Tibial nerve (tissue), 4 donors: ENCODE data around the gene MOB2.

ENCODE experiments used
- EP300 ChIP-seq, 2 donors: sonication (generic); formaldehyde crosslinking; IDR thresholded peaks; one replicate each; pipeline ENCODE4 v1.6.1; 2017; ENCODE audit warnings: antibody characterized with exemption in 2 of 2, mild to moderate bottlenecking in 1 of 2
- POLR2A ChIP-seq, 2 donors: fragments of 450-650 bp; IDR thresholded peaks; one replicate each; pipeline ENCODE4 v1.6.1; 2017; ENCODE audit warnings: antibody characterized with exemption in 2 of 2, mild to moderate bottlenecking in 2 of 2, moderate library complexity in 2 of 2
- TF ChIP-seq, protein P1 (sequence below), 5 experiments: fragments of 200-600 bp in 3 of 5; fragments of 450-650 bp in 2 of 5; sonication (generic) in 3 of 5; IDR thresholded peaks; one replicate each; pipeline ENCODE4 v1.5.1; 2016 to 2019; ENCODE audit warnings: antibody characterized with exemption in 5 of 5, mild to moderate bottlenecking in 3 of 5, moderate library complexity in 2 of 5

DNA sequence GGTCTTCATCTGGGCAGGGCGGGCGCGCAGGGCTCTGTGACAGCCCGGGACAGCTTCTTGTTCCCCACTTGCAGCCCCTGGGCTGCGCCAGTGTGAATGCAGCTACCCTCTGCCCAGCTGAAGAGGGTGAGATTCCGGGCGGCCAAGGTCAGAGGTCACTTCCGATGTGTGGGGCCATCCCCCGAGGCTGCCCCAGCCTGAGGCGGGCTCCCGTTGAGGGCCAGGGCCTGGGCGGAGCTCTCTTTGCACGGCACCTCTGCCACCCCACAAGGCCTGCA, 23.9 kb downstream of the MOB2 start:
- TF ChIP-seq POLR2A (IDR thresholded peaks at IDR 0.05), result no peak
- TF ChIP-seq, protein P1, sequence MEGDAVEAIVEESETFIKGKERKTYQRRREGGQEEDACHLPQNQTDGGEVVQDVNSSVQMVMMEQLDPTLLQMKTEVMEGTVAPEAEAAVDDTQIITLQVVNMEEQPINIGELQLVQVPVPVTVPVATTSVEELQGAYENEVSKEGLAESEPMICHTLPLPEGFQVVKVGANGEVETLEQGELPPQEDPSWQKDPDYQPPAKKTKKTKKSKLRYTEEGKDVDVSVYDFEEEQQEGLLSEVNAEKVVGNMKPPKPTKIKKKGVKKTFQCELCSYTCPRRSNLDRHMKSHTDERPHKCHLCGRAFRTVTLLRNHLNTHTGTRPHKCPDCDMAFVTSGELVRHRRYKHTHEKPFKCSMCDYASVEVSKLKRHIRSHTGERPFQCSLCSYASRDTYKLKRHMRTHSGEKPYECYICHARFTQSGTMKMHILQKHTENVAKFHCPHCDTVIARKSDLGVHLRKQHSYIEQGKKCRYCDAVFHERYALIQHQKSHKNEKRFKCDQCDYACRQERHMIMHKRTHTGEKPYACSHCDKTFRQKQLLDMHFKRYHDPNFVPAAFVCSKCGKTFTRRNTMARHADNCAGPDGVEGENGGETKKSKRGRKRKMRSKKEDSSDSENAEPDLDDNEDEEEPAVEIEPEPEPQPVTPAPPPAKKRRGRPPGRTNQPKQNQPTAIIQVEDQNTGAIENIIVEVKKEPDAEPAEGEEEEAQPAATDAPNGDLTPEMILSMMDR (IDR thresholded peaks at IDR 0.05), result no peak
- no peak for TF ChIP-seq EP300 (IDR thresholded peaks at IDR 0.05)
